Measurements from ENCODE around the gene OTUB2.

The OTUB2 gene

GRCh38 chr14:94026173-94026888, at the start of gene OTUB2:
TSS of gene OTUB2 (plus strand) at chr14:94026340. CDS start at chr14:94026538, 198 bp downstream.
- peak; percentile 90 for DNase-seq

DNA sequence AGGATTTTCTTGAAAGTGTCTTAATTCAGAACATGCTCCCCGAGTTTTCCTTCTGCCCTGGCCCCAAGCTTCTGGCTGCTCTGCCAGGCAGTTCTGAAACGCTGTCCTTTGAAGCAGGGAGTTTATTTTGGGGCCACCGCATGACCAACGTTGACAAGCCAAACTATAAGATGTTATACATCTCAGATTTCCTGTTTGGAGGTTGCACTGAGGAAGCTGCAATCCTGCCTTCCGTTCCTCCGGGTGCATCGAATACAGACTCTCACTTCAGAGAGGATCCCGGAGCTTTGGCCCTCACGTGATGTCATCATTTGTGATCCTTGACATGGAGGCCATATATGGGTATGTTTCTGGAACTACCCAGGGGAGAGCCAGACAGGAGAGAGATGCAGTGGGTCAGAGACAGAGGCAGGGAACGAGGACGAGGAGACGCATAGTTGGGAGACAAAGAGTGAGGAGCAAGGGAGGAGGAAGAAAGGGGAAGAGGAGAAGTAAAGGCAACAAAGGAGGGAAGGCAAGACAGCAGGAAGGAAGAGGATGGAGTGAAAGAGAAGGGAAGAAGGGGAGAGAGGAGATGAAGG, 49.6 kb upstream of the OTUB2 start, which contains the start of gene ASB2:
TSS of gene ASB2 (minus strand) at position 94 of the 581 bp plus-strand sequence. CDS start 12,031 bp downstream, outside the sequence.
- DNase-seq = no peak

- no peak for DNase-seq
Measured at GRCh38 chr14:93977171-93977570, 49.0 kb upstream of the OTUB2 start.

DNA sequence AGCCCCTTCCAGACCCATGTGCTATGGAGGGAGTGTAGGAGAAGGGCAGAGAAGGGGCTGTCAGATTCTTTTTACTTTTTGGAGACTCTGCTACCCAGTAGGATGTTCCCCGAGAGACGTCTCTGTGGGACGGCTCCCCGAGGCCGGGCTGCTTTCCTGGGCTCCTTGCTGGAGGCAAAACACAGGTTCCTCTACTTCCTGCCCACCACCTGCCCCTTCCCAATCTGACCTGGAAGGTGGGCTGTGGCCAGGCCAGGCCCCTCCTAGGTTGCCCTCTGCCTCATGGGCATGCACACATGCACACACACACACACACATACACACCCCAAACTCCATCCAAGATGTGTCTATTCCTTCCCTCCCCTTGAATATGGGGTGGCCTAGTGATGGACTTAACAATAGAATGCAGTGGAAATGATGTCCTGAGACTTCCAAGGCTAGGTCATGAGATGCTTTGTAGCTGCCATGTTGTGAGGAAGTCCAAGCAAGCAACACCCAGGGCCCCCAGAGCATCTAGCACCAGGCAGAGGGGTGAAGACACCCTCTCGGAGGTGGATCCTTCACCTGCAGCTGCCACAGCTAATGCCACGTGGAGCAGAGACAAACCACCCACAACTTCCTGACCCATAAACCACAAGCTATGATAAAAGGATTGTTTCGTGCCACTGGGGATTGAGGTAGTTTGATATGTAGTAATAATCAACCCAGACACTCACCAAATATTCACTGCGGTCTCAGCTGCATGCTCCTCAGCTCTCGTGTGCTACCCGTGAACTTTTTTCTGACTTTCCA, 48.2 kb upstream of the OTUB2 start:
- no peak for DNase-seq

DNA sequence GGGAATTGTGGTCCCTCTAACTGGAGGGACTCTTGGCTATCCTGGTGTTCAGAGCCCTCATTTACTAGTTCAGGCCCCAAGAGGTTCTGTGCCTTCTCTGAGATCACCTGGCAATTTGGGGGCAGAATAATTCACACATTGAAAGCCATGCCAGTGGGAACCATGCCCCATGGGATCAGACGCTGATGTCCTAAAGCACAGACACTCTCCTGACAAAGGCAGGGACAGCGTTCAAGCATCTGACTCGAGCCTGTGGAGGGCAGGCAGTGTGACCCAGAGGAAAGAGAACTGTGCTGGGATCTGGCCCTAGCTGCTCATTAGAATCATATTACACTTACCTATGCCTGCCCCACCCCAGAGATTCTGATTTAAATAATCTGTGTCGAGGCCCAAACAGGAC, 47.4 kb upstream of the OTUB2 start:
- no peak for DNase-seq

GRCh38 chr14:93980456-93981201, 45.5 kb upstream of the OTUB2 start:
- no peak for DNase-seq

GRCh38 chr14:93981316-93982229, 44.6 kb upstream of the OTUB2 start:
- no peak for DNase-seq

GRCh38 chr14:93982230-93983007, 43.7 kb upstream of the OTUB2 start:
- no peak for DNase-seq

GRCh38 chr14:93984070-93984469, 42.1 kb upstream of the OTUB2 start:
- no peak for DNase-seq

- DNase-seq = no peak
Measured at GRCh38 chr14:93984987-93985410, 41.1 kb upstream of the OTUB2 start.

GRCh38 chr14:93986955-93987354, 39.2 kb upstream of the OTUB2 start:
- no peak for DNase-seq

GRCh38 chr14:93987376-93987775, 38.8 kb upstream of the OTUB2 start:
- DNase-seq = no peak

GRCh38 chr14:93987815-93988476, 38.2 kb upstream of the OTUB2 start:
- no peak for DNase-seq

DNA sequence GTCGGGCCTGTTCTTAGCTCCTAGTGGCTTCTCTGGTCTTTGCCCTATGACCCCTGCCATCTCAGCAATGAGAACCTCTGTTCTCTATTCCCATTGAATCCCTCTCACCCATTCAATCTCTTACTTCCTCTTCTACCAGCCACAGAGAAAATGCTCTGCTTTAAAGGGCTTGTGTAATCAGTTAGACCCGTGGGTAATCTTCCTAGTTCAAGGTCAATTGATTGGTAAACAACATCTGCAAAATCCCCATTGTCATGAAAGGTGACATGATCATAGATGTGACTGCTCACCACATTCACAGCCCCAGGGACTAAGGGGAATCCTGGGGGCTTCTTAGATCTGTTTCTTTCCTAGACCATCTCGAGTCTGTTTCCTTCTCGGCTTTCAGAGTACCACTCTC, 36.2 kb upstream of the OTUB2 start:
- peak; percentile 11 for DNase-seq

- no peak for DNase-seq
Measured at GRCh38 chr14:93991212-93991611, 34.9 kb upstream of the OTUB2 start.

DNA sequence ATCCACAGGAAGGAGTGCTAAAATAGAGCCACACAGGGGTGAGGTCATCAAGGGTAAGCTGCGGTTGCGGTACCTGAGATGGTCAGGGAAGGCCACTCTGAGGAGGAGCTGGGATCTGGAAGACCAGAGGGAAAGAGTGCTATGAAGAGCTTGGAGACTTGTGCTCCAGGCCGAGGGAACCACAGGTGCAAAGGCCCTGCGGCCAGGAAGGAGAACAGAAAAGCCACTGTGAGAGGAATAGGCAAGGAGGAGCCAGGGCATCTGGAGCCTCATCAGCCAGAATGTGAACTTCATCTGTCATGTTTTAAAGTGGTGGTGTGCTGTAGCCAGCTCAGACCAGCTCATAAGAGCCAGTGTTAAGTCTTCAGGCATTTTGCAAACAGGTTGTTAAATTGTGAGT, 34.5 kb upstream of the OTUB2 start:
- DNase-seq = no peak

DNA sequence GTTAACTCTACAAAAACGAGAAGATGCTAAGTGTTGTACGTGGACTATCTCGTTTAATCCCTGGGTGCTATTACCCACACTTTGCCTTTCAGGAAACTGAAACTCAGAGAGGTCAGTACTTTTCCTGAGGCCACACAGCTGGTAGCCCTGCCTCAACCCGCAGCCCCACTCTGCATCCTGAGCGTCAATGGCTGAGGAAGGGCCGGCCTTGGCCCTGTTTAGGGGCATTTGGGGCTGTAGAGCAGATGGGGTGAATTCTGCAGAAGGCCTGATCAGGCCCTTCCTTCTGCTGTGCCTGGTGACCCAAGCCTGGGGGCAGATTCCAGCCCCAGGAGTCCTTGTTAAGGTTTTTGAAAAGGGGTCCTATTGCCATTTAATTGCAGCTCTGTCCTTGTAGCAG, 32.8 kb upstream of the OTUB2 start:
- DNase-seq = no peak

DNA sequence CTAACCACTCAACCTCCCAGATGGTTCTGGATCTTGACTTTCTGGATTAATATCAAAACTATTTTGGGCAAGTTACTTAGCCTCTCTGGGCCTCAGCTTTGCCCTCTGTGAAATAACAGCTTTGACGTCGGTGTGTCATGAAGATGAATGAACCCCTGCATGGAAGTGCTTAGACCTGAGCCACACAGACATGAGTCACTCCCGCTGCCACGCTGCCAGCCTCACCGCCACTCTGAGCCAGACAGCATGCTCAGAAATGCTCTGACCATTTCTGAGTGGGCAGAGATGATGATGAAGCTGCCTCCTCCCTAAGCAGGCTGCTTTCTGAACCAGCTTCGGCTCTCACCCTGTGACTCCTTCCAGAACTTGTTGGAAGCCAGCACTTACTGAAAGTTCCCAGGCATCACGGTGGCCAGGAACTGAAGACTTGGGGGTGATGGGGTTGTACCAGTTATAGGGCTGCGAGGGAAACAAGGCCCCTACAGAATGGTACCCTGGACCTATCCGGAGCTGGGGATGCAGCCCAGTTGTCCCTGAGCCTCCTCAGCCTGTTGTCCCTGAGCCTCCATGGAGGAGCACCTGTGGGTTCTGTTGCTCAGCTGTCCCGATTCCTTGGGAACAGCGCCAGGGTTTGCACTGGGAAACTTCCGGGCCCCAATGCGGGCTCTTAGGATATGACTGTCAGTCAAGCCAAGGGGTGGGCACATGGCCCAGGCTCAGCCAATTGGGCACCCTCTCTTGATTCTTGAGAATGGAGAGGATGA, 31.0 kb upstream of the OTUB2 start:
- DNase-seq = no peak

DNA sequence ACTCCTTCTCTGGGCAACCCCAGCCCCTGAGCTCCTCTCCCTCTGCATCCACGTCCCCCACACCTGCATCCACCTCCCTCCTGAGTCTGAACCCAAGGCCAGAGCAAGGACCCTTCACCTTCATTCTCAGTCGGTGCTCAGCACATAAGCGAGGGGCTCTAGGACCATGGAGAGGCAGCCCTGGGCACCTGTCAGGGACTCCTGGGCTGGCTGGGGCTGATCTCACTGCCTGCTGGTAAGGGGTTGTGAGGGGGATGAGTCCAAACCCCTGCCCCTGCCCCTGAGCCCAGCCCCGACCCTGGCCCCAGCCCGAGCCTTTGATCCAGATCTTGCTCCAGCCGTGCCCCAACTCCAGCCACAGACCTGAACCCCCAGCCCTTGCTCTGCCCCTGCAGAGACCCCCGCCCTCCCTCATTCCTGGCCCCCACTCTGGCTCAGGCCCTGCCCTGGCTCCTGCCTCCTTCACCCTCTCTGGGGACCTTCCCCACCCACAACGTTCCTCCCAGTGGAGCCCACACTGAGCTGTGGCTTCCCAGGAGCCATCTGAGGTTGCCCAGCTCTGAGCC, 29.9 kb upstream of the OTUB2 start:
- no peak for DNase-seq

All from NCI-H146 (cell line).